COR-L47 (cell line): ENCODE results near the gene DCAF5.
"Not testable (repeated sequence)": the region's sequence is repeated elsewhere in the genome, so short reads cannot be mapped to it uniquely, and the experiment has no call there.

Experiments
- DNase-seq: peaks from one replicate; lab custom pipeline; 2025; lab: John Stamatoyannopoulos, UW

DCAF5 gene, protein sequence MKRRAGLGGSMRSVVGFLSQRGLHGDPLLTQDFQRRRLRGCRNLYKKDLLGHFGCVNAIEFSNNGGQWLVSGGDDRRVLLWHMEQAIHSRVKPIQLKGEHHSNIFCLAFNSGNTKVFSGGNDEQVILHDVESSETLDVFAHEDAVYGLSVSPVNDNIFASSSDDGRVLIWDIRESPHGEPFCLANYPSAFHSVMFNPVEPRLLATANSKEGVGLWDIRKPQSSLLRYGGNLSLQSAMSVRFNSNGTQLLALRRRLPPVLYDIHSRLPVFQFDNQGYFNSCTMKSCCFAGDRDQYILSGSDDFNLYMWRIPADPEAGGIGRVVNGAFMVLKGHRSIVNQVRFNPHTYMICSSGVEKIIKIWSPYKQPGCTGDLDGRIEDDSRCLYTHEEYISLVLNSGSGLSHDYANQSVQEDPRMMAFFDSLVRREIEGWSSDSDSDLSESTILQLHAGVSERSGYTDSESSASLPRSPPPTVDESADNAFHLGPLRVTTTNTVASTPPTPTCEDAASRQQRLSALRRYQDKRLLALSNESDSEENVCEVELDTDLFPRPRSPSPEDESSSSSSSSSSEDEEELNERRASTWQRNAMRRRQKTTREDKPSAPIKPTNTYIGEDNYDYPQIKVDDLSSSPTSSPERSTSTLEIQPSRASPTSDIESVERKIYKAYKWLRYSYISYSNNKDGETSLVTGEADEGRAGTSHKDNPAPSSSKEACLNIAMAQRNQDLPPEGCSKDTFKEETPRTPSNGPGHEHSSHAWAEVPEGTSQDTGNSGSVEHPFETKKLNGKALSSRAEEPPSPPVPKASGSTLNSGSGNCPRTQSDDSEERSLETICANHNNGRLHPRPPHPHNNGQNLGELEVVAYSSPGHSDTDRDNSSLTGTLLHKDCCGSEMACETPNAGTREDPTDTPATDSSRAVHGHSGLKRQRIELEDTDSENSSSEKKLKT

DNA sequence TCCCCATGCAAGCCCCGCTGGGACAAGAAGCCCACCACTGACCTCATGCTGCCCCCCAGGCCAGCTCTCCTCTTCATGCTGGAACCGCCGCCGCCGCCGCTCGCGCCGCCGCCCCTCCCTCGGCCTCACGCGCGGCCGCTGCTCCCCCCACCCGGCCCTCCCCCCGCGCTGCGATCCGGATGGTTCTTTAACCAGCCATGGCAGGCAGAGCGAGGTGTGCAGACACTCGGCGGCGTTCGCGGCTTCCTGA, at the start of gene DCAF5:
TSS of gene DCAF5 (minus strand) at position 218 of the 250 bp plus-strand sequence. CDS start at position 77, 141 bp downstream.
- peak; percentile 85 for DNase-seq

- DNase-seq: no peak
Measured at GRCh38 chr14:69199786-69200185, 46.9 kb upstream of the DCAF5 start.

DNA sequence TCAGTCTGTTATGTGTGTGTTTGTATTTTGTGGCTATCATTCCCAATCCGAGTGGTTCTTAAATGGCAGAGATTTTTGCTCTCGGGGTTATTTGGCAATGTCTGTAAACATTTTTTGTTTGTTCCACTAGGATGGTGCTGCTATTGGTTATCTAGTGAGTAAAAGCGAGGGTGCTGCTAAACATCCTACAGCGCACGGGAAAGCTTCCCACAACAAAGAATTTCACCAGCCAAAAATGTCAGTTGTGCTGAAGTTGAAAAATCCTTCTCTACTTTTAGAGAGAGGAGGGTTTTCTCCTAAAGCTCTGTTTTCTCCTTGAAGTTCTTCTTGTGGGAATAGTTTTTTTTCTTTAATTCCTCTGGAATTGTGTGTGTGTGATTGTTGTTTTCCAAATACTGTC, 40.8 kb upstream of the DCAF5 start:
- no peak for DNase-seq

DNA sequence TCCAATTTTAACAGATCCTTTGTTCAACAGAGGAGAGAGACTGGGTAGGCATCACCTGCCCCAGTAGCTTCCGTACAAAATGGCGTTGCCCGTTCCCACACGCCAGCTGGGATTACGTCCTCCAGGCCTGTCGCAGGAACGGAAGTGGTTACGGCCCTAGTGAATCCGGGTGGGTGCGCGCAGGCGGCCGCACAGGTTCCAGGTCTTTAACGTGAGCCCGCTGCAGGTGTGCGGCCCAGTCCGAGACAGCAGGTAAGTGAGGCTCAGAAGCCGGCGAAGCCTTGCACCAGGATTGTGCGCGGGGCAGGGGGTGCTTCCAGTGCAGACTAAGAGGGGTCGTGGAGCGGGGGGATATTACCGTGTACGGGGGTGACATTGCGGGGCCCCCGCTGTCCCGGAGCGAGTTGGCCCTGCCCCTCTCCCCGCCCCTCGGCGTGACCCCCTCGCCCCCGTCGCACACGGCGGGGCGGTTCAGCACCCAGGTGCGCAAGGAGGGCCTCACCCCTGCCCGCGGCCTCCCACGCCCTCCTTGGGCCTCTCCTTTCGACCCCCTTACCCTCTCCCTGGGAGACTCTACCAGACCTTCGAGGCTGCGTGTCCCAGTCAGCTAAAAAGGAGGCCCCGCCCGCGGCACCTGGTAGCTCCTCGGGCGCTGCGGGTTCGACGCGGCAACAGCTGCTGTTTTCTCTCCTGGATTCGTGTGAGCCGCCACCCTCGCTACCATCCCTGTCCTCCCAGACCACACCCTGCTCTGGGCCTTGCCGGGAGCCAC, 38.6 kb upstream of the DCAF5 start, which contains the start of gene EXD2:
TSS of gene EXD2 (plus strand) at position 159 of the 772 bp plus-strand sequence. CDS start 17,973 bp downstream, outside the sequence.
- DNase-seq: peak; percentile 93

DNA sequence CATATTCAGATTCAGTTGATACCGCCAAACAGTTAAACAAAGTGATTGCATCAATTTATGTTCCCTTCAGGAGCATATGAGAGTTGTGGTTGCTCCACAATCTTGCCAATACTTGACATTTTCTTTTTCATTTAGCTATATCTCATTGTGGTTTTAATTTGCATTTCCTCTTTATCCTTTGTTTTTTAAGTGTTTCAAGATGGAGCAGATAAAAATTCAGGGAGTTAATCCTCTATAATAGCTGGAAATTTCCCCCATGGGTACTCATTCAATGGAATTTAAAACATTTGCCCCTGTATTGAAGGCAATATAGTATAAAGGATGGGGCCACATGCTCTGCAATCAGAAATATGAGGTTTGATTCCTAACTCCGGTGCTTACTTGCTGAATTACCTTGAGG, 37.3 kb upstream of the DCAF5 start:
- DNase-seq: no peak

GRCh38 chr14:69183735-69184134, 30.8 kb upstream of the DCAF5 start:
- no peak for DNase-seq

DNA sequence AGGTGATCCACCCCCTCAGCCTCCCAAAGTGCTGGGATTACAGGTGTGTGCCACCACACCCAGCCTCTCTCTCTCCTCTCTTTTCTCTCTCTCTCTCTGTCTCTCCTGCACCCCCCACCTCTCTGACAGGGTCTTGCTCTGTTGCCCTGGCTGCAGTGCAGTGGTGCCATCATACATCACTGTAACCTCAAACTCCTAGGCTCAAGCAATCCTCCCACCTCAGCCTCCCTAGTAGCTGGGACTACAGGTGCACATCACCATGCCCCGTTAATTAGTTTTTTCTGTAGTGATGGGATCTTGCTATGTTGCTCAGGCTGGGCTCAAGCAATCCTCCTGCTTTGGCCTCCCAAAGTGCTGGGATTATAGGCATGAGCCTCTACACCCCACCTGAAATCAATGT, 29.7 kb upstream of the DCAF5 start:
- not testable (repeated sequence) for DNase-seq

- DNase-seq: no peak
Measured at GRCh38 chr14:69181491-69181890, 28.6 kb upstream of the DCAF5 start.

- no peak for DNase-seq
Measured at GRCh38 chr14:69175130-69175529, 22.2 kb upstream of the DCAF5 start.

DNA sequence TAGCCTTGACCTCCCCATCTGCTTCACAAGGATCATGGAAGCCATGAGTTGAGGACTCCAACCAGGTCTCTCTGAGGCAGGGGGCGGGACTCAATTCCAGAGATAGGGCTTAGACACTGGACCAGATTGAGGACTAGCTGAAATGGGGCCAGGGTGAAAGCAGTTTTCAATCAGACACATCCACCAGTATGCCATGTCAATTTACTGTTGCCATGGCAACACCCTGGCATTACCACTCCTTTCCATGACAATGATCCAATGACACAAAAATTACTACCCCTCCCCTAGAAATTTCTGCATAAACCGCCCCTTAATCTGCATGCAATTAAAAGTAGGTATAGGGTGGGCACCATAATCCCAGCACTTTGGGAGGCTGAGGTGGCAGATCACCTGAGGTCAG, 18.6 kb upstream of the DCAF5 start:
- DNase-seq: no peak

- no peak for DNase-seq
Measured at GRCh38 chr14:69170839-69171238, 17.9 kb upstream of the DCAF5 start.

- not testable (repeated sequence) for DNase-seq
Measured at GRCh38 chr14:69165787-69166186, 12.9 kb upstream of the DCAF5 start.

DNA sequence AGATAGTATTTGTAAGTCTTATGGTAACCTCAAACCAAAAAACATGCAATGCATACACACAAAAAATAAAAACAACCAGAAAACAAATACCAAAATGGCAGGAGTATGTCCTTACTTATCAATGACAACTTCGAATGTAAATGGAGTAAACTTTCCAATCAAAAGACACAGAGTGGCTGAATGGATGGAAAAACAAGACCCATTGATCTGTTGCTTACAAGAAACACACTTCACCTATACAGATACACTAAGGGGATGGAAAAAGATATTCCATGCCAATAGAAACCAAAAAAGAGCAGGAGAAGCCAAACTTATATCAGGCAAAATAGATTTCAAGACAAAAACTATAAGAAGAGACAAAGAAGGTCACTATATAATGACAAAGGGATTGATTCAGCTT, 8.7 kb upstream of the DCAF5 start:
- DNase-seq: no peak

- no peak for DNase-seq
Measured at GRCh38 chr14:69156224-69156623, 3.3 kb upstream of the DCAF5 start.

DNA sequence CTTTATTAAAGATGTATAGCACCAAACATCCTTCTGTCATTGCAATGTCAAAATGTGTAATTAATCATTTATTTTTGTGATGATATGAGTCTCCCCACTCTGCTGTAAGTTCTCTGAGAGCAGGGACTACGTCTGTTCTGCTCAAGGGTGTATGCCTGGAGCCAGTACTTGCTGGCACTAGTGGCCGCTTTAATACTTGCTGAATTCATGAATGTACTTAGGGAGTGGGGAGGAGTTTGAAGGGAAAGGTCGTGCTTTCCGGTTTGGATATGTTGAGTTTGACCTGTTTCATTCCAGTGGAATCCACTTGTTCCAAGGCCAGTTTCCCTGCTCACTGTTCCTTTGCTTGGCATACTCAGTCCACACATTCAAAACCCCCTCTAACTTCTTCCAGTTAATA, 1.9 kb upstream of the DCAF5 start:
- no peak for DNase-seq

GRCh38 chr14:69153873-69154270, 953 bp upstream of the DCAF5 start:
- no peak for DNase-seq

- no peak for DNase-seq
Measured at GRCh38 chr14:69153152-69153872, 393 bp upstream of the DCAF5 start.

DNA sequence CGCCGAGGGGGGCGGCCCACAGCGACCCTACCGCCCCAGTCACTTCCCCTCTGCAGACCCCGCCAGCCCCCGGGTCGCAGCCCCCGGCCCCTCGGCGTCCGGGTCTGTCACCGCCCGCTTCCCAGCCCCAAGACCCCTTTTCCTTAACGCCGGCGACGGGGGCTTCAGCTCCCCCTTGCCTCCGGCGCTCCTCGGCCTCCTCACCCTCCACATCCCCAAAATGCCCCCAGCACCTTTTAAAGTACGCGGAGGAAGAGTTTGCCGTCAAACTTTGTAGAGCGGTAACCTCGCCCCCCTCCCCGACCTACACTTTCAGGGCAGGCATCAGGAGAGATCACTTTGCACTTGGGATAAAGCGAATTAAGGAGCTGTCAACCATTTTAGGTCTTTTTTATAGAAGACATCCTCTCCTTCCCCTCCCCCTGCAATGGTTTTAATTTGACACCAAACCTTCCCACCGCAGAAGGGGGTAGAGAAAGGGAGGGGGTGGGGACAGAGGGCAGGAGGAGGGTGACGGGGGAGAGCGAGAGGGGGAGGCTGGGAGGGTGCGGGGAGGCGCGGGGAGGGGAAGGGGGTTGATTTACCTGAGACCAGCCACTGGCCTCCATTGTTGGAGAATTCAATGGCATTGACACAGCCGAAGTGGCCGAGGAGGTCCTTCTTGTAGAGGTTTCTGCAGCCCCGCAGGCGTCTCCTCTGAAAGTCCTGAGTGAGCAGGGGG, 578 bp downstream of the DCAF5 start:
- no peak for DNase-seq

DNA sequence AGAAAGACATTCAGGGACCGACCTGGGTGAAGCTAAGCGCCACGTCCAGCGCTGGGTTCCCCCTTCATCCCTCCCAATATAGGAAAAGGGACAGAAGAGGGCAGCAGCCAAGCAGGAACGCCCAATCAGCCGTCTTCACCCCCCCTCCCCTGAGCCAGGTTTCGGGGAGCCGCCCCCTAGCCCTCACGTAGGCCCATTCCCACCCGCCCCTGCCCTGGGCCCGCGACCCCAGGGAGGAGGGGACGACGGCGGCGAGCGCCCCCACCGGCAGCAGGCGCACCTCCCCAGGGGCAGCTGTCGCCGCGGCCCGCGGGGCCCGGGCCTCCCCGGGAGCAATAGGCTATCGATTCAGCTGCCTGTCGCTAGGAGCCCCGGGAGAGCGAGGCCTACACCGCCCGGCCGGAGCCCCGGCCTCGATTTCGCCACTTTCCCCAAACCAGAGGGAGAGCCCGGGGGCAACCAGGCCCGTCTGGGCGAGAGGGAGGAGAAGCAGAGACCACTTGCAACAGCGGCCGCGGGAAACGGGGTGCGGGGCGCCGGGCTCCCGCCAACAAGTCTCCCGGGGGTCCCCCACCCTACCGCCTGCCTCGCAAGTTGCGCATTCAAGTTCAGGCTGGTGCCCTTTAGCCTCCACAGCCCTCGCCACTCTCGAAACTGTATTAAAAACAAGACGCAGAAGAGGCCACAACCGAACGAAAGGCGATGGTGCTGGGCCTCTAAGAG, 1.3 kb downstream of the DCAF5 start:
- peak; percentile 58 for DNase-seq
